ENCODE results near the gene GGCT.

DNA sequence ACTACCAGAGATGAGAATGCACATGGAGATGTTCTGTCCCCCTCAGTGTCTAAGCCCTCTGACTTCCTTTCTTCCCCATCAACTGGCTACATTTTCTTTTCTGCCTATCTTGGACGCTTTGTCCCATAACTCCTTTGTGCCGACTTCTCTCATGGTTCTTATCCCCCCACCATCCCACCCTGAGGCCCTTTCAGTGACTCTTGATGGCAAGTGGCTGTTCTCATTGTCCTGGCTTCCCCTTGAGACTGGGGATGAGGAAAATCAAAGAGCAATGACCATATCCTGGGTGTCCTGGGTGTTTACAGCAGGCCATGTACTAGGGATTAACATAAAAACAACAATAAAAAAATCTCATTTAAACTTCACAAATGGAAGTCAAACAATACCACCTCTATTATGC is 18.8 kb upstream of the GGCT start:
- TF ChIP-seq, protein P1, sequence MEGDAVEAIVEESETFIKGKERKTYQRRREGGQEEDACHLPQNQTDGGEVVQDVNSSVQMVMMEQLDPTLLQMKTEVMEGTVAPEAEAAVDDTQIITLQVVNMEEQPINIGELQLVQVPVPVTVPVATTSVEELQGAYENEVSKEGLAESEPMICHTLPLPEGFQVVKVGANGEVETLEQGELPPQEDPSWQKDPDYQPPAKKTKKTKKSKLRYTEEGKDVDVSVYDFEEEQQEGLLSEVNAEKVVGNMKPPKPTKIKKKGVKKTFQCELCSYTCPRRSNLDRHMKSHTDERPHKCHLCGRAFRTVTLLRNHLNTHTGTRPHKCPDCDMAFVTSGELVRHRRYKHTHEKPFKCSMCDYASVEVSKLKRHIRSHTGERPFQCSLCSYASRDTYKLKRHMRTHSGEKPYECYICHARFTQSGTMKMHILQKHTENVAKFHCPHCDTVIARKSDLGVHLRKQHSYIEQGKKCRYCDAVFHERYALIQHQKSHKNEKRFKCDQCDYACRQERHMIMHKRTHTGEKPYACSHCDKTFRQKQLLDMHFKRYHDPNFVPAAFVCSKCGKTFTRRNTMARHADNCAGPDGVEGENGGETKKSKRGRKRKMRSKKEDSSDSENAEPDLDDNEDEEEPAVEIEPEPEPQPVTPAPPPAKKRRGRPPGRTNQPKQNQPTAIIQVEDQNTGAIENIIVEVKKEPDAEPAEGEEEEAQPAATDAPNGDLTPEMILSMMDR (conservative IDR thresholded peaks at IDR 0.05; ENCODE audit: low read length): no peak
- TF ChIP-seq EZH2phosphoT487 (IDR thresholded peaks at IDR 0.05; ENCODE audit: borderline replicate concordance): no peak

Measured in Loucy (cell line).